Subcutaneous adipose tissue (tissue), 4 donors: ENCODE measurements around the gene FARP1. TPM values are rescaled to one million over a fixed set of nuclear protein-coding genes. Genes with fewer than 3 reads are reported as not detected.

ENCODE experiments used
- CTCF ChIP-seq: fragments of 450-650 bp; IDR thresholded peaks from one replicate; pipeline ENCODE4 v1.5.1; 2016; ENCODE audit warnings: low read depth, mild to moderate bottlenecking, control low read depth, antibody characterized with exemption, moderate library complexity
- total RNA-seq, 4 donors: library from RNA; depleted of rRNA; stranded (reverse); fragments of >200 nt; gene quantifications; one replicate each; pipeline ENCODE4 v1.1.0, GENCODE V29; 2016

FARP1 gene
- total RNA-seq, 4 donors from 2014 or later, result 24.9 to 39.9 (median 28.8) TPM

- no peak for TF ChIP-seq CTCF
Observed at GRCh38 chr13:98150832-98151479, 8.1 kb downstream of the FARP1 start.

- TF ChIP-seq CTCF, result no peak
Observed at GRCh38 chr13:98155475-98156109, 12.7 kb downstream of the FARP1 start.

GRCh38 chr13:98156259-98156658 is 13.4 kb downstream of the FARP1 start:
- no peak for TF ChIP-seq CTCF

GRCh38 chr13:98157188-98157587 is 14.3 kb downstream of the FARP1 start:
- TF ChIP-seq CTCF, result no peak

GRCh38 chr13:98157609-98158008 is 14.7 kb downstream of the FARP1 start:
- no peak for TF ChIP-seq CTCF

GRCh38 chr13:98158172-98158899 is 15.4 kb downstream of the FARP1 start:
- TF ChIP-seq CTCF, result no peak

- no peak for TF ChIP-seq CTCF
Observed at GRCh38 chr13:98162935-98163334, 20.0 kb downstream of the FARP1 start.
